Measurements from ENCODE around the gene CDC20B.
A peak's percentile ranks its signal among the peaks of the same experiment; 100 is the strongest.

- TF ChIP-seq POLR2AphosphoS5 (IDR thresholded peaks at IDR 0.05; ENCODE audit: low read depth, low read length) (no peak), RAD21 (IDR thresholded peaks at IDR 0.05; ENCODE audit: low read depth) (peak; percentile 93), ZNF274 (IDR thresholded peaks at IDR 0.05; ENCODE audit: low read depth, low read length) (no peak), EZH2 (IDR thresholded peaks at IDR 0.05) (no peak)
- TF ChIP-seq, protein P1, sequence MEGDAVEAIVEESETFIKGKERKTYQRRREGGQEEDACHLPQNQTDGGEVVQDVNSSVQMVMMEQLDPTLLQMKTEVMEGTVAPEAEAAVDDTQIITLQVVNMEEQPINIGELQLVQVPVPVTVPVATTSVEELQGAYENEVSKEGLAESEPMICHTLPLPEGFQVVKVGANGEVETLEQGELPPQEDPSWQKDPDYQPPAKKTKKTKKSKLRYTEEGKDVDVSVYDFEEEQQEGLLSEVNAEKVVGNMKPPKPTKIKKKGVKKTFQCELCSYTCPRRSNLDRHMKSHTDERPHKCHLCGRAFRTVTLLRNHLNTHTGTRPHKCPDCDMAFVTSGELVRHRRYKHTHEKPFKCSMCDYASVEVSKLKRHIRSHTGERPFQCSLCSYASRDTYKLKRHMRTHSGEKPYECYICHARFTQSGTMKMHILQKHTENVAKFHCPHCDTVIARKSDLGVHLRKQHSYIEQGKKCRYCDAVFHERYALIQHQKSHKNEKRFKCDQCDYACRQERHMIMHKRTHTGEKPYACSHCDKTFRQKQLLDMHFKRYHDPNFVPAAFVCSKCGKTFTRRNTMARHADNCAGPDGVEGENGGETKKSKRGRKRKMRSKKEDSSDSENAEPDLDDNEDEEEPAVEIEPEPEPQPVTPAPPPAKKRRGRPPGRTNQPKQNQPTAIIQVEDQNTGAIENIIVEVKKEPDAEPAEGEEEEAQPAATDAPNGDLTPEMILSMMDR (IDR thresholded peaks at IDR 0.05 in 2 of 3, conservative IDR thresholded peaks at IDR 0.05 in 1 of 3; ENCODE audit: borderline replicate concordance in 1 of 3, insufficient read depth in 1 of 3, low read depth in 2 of 3, low read length in 2 of 3), result peak; percentile 81 to 95 (median 95)
Measured at GRCh38 chr5:55146543-55147151, 26.3 kb downstream of the CDC20B start.
